K562 (cell line): ENCODE data around the gene MEGF11. TPM values are rescaled to one million over a fixed set of nuclear protein-coding genes. Genes with fewer than 3 reads are reported as not detected.

Source experiments
- ATF3 ChIP-seq, 2 experiments: fragments of 450-650 bp in 1 of 2; sonication (generic) in 1 of 2; formaldehyde crosslinking in 1 of 2; IDR thresholded peaks in 1 of 2; conservative IDR thresholded peaks in 1 of 2; 2 replicates each; pipeline versions ENCODE4 v1.6.1 to v1.8.1; 2016 to 2023; ENCODE audit warnings: mild to moderate bottlenecking in 2 of 2, moderate library complexity in 2 of 2, inconsistent platforms in 1 of 2, missing genetic modification reagents in 1 of 2
- ATF7 ChIP-seq: fragments of 450-650 bp; IDR thresholded peaks from 2 replicates; pipeline ENCODE4 v1.7.1; 2014; ENCODE audit warnings: mild to moderate bottlenecking, moderate library complexity
- CSDE1 ChIP-seq, 2 experiments: fragments of 450-650 bp; IDR thresholded peaks; 2 replicates each; pipeline ENCODE4 v1.6.1; 2016; ENCODE audit warnings: mild to moderate bottlenecking in 1 of 2
- FOXJ2 ChIP-seq: fragments of 200-800 bp; sonication (Bioruptor generic); IDR thresholded peaks from 2 replicates; pipeline ENCODE4 v1.6.1; 2016; ENCODE audit warnings: missing genetic modification characterization, missing compliant biosample characterization
- KDM5B ChIP-seq: fragments of 200-600 bp; sonication (generic); IDR thresholded peaks from 2 replicates; pipeline ENCODE4 v1.6.1; 2012; ENCODE audit warnings: low read depth, mild to moderate bottlenecking, moderate library complexity, low read length, control low read depth, inconsistent platforms; ENCODE audit not compliant: insufficient replicate concordance
- L3MBTL2 ChIP-seq: fragments of 450-650 bp; IDR thresholded peaks from 2 replicates; pipeline ENCODE4 v1.6.1; 2016; ENCODE audit warnings: mild to moderate bottlenecking, moderate library complexity
- NFIC ChIP-seq: fragments of 450-650 bp; IDR thresholded peaks from 2 replicates; pipeline ENCODE4 v1.6.1; 2017; ENCODE audit warnings: mild to moderate bottlenecking, inconsistent platforms
- NR2C2 ChIP-seq, 2 experiments: fragments of 200-800 bp in 1 of 2; sonication (Bioruptor generic) in 1 of 2; sonication (generic) in 1 of 2; formaldehyde crosslinking in 1 of 2; IDR thresholded peaks; 2 replicates each; pipeline versions ENCODE4 v1.6.1 to v1.8.0; 2016 to 2022; ENCODE audit warnings: mild to moderate bottlenecking in 1 of 2, missing compliant biosample characterization in 1 of 2, missing genetic modification characterization in 1 of 2, missing genetic modification reagents in 1 of 2
- PBX2 ChIP-seq, 2 experiments: IDR thresholded peaks in 1 of 2; conservative IDR thresholded peaks in 1 of 2; 2 replicates each; pipeline ENCODE4 v1.6.1; 2016; ENCODE audit warnings: low read depth in 2 of 2, mild to moderate bottlenecking in 1 of 2, missing compliant biosample characterization in 1 of 2, missing genetic modification characterization in 1 of 2, moderate library complexity in 1 of 2
- POLR2A ChIP-seq: fragments of 450-650 bp; conservative IDR thresholded peaks from 2 replicates; pipeline ENCODE4 v1.6.1; 2016
- RNF219 ChIP-seq: fragments of 250-450 bp; sonication (Bioruptor Pico); IDR thresholded peaks from 2 replicates; pipeline ENCODE4 v1.5.0; 2022; ENCODE audit warnings: mild to moderate bottlenecking
- SMARCE1 ChIP-seq: fragments of 450-650 bp; IDR thresholded peaks from 2 replicates; pipeline ENCODE4 v1.7.1; 2016; ENCODE audit warnings: mild to moderate bottlenecking
- TRIM24 ChIP-seq, 2 experiments: fragments of 450-650 bp; IDR thresholded peaks; 2 replicates each; pipeline ENCODE4 v1.6.1; 2016
- TRIM28 ChIP-seq: fragments of 450-650 bp; IDR thresholded peaks from 2 replicates; pipeline ENCODE4 v1.6.1; 2017
- USF2 ChIP-seq: sonication (generic); formaldehyde crosslinking; IDR thresholded peaks from 2 replicates; pipeline ENCODE4 v1.5.0; 2020; ENCODE audit warnings: missing genetic modification reagents
- ZNF146 ChIP-seq: IDR thresholded peaks from one replicate; pipeline ENCODE4 v1.6.1; 2018; ENCODE audit warnings: missing compliant biosample characterization; ENCODE audit not compliant: unreplicated experiment
- ZNF212 ChIP-seq: fragments of 450-650 bp; formaldehyde crosslinking; IDR thresholded peaks from 2 replicates; pipeline ENCODE4 v1.4.0; 2020; ENCODE audit warnings: mild to moderate bottlenecking
- ZNF280B ChIP-seq: fragments of 250-450 bp; sonication (Bioruptor Pico); IDR thresholded peaks from 2 replicates; pipeline ENCODE4 v1.5.1; 2021; ENCODE audit warnings: mild to moderate bottlenecking
- ZZZ3 ChIP-seq: fragments of 450-650 bp; IDR thresholded peaks from 2 replicates; pipeline ENCODE4 v1.6.1; 2016; ENCODE audit warnings: antibody characterized with exemption, mild to moderate bottlenecking, moderate library complexity
- polyA plus RNA-seq, 8 experiments: library from polyadenylated mRNA; depleted of rRNA in 4 of 8; stranded (reverse) in 5 of 8; unstranded in 3 of 8; fragments of >200 nt; fragmentation: Nextera tagmentation in 2 of 8; fragmentation: Illumina TruSeq in 1 of 8; extraction: Ambion mirVana in 2 of 8; extraction: Trizol in 1 of 8; gene quantifications; 2 replicates each; pipeline versions ENCODE4 v1.2.1 to v1.2.3, GENCODE V29; 2011 to 2014; ENCODE audit warnings: inconsistent platforms in 1 of 8, missing spikeins in 1 of 8
- total RNA-seq, 7 experiments: library from RNA; depleted of rRNA in 6 of 7; stranded (reverse); fragments of >200 nt in 6 of 7; fragmentation: Illumina TruSeq in 2 of 7; extraction: Trizol in 2 of 7; gene quantifications; 2 replicates each; pipeline versions ENCODE4 v1.2.1 to v1.2.3, GENCODE V29; 2011 to 2021; ENCODE audit warnings: low replicate concordance in 1 of 7

The MEGF11 gene
- total and polyA plus RNA-seq, 9 of the 15 experiments (the other 6 are each of a cell fraction or from before 2014, with no cell fraction given), result 0.06 to 0.23 (median 0.20) TPM; not detected in 6

- TF ChIP-seq NR2C2 (CRISPR knock-in tag; IDR thresholded peaks at IDR 0.05), result no peak
- no peak for TF ChIP-seq NR2C2 (tag; IDR thresholded peaks at IDR 0.05)
- no peak for TF ChIP-seq TRIM24 (IDR thresholded peaks at IDR 0.05)
- no peak for TF ChIP-seq KDM5B
- TF ChIP-seq SMARCE1, result no peak
- no peak for TF ChIP-seq ZNF212
- TF ChIP-seq ATF7, result peak; percentile 91
- TF ChIP-seq TRIM28, result no peak
- no peak for TF ChIP-seq POLR2A
- peak; percentile 57 for TF ChIP-seq NFIC
- TF ChIP-seq PBX2 (CRISPR knock-in tag; IDR thresholded peaks at IDR 0.05; ENCODE audit: low read depth), result no peak
- TF ChIP-seq PBX2 (tag; conservative IDR thresholded peaks at IDR 0.05; ENCODE audit: low read depth), result peak; percentile 71
- peak; percentile 63 for TF ChIP-seq ATF3 (IDR thresholded peaks at IDR 0.05)
- no peak for TF ChIP-seq ATF3 (CRISPR knock-in tag; conservative IDR thresholded peaks at IDR 0.05)
- 0 out of 2 replicates have a peak, but pooled peaks have one; percentile 29 for TF ChIP-seq L3MBTL2
- no peak for TF ChIP-seq CSDE1 (IDR thresholded peaks at IDR 0.05)
- peak; percentile 60; the same call in 1 of the 2 replicates for TF ChIP-seq FOXJ2 (tag)
- TF ChIP-seq ZNF146, result no peak
- TF ChIP-seq RNF219 (CRISPR knock-in tag), result no peak
- TF ChIP-seq ZNF280B (CRISPR knock-in tag), result no peak
- TF ChIP-seq ZZZ3, result no peak
- peak; percentile 38 for TF ChIP-seq USF2 (CRISPR knock-in tag)
These were observed 316.1 kb downstream of the MEGF11 start (continued) for GRCh38 chr15:65937476-65937875.
